Right hindlimb (tissue), 1 donor: ENCODE measurements around the gene BRIP1.
"Not testable (repeated sequence)": the region's sequence is repeated elsewhere in the genome, so short reads cannot be mapped to it uniquely, and the experiment has no call there.

Source experiments
- DNase-seq: peaks from one replicate; pipeline ENCODE4 v3.0.0-alpha.2; 2018

Gene BRIP1

DNA sequence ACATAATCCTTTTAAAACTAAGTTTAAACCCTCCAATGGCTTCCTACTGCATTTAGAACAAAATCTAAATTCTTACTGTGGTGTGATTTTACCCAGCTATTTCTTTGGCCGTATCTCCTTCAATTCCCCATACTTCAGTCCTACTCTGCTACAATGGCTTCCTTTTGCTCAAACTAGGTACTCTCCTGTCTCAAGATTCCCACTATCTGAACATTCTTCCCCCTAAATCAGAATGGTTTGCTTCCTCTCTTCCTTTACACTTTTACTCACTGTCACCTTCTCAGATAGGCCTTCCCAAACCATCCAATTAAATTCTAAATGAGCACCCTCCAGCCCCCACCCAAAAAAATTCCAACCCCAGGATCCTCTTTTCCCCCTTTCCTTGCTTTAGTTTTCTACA, 109.2 kb downstream of the BRIP1 start:
- no peak for DNase-seq

DNA sequence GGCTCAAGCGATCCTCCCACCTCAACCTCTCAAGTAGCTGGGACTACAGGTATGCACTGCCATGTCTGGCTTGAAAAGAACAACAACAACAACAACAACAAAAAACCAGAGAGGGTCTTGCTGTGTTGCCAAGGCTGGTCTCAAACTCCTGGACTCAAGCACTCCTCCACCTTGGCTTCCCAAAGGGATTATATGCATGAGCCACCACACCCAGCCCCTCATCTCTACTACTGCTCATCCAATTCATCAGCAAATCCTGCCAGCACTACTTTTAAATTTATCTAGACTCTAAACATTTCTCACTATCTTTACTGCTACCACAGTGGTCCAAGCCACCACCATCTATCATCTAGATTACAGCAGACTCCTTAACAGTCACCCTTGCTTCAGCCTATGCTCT, 109.6 kb downstream of the BRIP1 start:
- DNase-seq, result no peak

DNA sequence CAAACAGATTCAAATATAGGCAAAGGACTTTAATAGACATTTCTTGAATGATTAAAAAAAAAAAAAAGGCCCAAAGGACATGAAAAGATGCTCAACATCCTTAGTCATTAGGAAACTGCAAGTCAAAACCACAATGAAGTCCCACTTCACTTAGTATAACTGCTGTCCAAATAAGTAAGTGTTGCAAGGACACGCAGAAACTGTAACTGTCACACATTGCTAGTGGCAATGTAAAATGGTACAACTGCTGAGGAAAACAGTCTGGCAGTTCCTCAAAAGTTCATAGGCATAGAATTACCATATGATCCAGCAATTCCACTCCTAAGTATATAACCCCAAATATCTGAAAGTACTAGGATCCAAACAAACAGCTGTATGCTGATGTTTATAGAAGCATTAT, 112.7 kb downstream of the BRIP1 start:
- no peak for DNase-seq

DNA sequence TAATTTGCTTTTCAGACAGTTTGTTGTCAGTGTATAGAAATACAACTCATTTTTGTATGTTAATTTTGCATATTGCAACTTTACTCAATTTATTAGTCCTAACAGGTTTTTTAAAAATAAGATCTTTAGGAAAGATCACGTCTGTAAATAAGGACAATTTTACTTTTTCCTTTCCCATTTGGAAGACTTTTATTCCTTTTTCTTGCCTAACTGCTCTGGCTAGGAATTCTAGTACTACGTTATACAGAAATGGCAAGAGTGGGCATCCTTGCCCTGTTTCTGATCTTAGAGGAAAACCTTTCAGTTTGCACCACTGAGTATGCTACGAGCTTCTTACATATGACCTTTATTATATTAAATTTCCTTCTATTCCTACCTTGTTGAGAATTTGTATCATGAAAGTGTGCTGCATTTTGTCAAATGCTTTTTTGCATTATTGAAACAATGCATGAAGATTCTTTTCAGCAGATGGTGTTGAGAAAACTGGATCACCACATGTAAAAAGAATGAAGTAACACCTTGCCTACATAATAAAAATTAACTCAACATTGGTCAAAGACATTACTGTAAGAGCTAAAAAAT, 113.4 kb downstream of the BRIP1 start:
- no peak for DNase-seq

DNA sequence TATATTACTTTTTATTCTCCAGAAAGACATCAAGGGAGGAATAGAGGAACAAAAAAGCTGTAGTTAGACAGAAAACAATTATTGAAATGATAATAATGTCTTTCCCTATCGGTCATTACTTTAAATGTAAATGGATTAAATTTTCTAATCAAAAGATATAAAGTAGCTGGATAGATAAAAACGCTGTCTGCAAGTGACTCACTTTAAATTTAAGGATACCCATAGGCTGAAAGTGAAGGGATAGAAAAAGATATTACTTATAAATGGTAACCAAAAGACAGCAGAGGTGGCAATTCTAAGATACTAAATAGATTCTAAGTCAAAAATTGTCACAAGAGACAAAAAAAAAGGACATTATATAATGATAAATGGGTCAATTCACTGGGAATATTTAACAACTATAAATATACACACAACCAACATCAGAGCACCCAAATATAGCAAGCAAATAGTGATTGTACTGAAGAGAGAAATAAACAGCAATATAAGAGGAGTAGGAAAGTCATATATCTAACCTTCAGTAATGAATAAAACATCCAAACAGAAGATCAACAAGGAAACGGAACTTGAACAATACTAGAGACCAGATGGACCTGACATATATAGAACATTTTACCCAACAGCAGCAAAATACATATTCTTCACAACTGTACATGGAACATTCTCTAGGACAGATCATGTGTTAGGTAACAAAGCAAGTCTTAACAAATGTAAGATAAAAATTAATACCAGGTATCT, 116.9 kb downstream of the BRIP1 start:
- no peak for DNase-seq

DNA sequence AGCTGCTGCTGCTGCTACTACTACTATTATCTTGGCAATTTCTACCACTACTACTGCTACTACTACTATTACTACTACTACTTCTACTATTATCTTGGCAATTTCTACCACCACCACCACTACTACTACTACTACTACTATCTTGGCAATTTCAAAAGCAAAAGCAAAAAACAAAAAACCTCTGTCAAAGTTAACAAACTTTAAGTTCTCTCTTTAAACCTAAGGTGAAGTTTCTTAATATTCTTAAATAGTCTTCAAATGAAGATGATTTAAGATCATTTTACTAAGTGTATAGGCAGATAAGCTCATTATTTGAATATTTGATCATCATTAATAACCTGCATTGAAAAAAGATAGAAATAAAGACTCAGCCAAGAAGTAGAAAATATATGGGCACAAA, 118.5 kb downstream of the BRIP1 start:
- no peak for DNase-seq

DNA sequence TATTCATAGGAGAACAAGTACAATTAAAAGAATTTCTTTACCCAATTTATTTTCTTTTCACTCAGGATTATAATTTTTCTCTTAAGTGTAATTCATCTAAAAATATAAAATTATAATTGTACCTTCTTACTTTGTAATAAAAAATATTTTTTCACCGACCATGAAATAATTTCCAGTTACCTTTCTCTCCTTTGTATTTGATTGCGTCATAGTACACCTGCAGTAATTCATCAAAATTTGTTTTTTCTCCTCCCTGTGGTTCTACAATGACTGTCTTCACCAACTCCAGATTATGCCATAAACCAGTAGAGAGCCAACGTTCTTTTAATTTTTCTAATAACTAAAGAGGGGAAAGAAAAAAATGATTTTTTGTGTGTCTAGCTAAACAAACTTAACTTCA, 119.1 kb downstream of the BRIP1 start:
- DNase-seq, result no peak

DNA sequence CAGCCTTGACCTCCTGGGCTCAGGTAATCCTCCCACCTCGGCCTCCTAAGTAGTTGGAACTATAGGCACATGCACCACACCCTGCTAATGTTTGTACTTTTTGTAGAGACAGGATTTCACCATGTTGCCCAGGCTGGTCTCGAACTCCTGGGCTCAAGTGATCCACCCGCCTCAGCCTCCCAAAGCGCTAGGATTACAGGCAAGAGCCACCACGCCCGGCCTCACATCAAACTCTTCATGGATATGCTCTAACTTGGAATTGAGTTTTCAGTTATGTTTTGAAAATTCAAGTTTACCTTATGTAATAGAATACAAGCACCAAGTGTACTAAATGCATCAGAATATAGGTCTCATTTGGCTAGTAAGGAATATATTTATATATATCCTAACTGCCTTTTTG, 119.6 kb downstream of the BRIP1 start:
- DNase-seq, result no peak

DNA sequence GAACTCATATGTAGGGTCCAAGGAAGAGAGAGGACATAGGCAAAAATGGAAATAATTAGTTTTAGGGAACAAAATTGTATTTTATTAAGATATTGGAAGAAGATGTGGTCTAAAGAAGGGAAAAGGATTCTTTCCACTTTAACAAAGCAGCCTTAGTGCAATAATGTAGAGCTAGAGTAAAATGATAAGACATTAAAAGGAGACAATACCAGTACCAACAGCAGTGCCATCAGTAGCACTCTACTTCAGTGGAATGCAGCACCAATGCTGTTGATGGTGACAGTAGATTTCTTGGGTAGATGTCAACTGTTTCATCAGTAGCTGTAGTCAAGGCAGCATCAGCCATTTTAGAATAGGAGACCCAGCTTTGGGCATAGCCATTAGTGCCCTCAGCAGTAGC, 124.3 kb downstream of the BRIP1 start:
- DNase-seq, result no peak

DNA sequence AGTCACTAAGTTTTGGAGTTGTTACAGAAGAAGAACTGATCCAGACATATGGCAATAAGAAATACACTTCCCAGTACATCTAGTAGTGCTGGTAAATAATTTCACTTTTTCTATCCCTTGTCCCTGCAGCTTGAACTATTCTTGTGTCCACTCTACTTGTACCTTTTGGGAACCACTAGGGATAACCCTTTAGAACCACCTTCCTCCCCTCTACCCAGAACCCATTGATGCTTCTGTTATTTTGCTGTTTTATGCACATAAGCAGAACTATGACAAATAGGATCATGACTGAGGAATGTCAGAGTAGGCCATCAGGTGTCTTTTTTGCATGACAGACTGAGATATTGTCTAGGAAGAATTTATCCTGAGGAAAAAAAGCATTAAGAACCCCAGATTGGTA, 125.1 kb downstream of the BRIP1 start:
- DNase-seq, result no peak

DNA sequence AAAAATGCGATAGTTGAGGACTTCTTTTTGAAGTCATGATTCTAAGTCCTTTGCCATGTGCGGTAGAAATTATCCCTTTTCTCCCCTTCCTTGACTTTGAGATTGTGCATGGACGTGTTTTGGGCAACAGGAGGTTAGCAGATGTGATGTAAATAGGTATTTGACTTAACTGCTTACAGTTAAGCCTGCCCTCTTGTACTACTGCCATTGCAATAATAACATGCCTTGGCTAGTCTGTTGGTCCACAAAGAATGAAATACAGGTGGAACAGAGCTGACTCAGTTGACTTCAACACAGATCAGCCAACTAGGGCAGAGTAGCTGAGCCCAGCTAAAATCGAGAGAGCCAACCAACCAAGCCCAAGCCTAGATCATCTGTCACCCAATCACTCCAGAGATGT, 125.5 kb downstream of the BRIP1 start:
- DNase-seq, result no peak

DNA sequence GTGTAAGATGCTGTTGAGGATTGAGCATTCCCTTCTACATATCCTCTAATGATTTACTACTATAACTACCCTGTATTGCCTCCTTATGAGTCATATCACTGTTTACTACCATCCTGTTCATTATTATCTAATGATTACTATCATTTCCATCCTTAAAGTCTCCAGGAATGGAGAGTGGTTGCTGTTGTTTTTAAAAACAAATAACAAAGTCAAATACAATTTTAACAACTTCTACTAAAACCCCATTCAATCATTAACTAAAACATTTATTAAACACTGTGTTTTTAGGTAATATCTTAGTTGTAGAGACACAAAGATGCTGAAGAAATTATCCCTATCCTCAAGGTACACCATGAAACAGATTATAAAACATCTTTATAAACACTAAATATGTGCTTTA, 126.9 kb downstream of the BRIP1 start:
- no peak for DNase-seq

DNA sequence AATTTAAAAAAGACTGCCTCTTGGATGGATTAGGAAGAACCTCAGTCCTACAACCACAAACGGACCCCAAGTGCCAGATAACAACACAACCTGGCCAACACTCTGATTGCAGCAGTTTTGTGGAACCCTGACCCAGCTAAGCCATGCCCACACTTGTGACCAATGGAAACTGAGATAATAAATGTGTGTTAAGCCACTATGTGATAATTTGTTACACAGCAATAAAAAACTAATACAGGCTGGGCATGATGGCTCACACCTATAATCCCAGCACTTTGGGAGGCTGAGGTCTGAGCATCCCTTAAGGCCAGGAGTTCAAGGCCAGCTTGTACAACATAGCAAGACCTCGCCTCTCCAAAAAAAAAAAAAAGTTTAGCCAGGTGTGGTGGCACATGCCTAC, 127.5 kb downstream of the BRIP1 start:
- no peak for DNase-seq

DNA sequence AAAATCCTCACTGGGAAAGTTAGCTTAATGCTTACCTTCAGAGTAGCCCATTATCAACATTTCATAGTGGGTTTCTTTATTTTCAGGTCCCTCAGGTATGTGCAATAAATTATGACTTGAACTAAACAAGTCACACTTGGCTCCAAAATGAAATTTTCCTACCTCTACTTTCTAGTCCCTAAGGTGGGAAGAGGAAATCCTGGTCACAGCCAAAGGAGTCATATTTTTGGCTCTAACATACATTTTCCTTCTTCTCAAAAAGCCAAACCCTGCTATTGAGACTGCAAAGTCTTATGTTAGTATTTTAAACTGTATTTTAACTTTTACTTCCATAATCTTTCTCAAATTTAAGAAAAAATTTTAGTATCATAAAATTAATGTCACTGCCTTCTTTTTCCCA, 128.9 kb downstream of the BRIP1 start:
- no peak for DNase-seq

DNA sequence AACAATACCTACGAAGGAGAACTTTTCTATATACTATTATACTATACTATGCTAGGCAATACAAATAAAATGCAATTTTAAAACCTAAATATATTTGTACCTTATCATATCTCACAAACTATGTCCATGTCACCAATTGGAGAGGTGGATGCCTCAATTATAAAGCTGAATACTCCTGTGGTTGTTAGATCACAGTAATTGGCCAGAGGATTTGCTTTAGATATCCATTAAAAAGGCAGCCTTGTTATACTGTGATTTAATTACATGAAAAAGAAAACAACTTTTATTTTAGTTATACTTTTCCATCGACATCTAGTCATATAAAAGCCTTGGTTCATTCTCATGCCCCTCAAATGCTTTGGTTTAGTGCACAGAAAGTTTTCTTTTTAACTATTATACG, 129.3 kb downstream of the BRIP1 start:
- DNase-seq, result no peak

DNA sequence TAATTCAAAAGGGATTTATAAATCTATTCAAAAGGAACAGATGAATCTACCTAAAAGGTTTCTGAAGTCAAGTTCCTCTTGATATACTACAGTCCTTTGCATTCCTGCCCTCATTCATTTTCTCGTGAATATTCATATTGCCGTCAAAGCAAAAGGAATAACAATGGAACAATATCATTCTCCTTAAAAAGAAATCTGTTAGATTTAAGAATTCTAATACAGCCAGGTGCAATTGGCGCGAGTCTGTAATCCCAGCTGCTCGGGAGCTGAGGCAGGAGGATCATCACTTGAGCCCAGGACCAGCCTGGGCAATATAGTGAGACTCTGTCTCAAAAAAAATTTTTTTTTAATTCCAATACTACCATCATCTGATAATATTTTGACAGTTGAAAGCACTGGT, 130.3 kb downstream of the BRIP1 start:
- DNase-seq, result no peak

DNA sequence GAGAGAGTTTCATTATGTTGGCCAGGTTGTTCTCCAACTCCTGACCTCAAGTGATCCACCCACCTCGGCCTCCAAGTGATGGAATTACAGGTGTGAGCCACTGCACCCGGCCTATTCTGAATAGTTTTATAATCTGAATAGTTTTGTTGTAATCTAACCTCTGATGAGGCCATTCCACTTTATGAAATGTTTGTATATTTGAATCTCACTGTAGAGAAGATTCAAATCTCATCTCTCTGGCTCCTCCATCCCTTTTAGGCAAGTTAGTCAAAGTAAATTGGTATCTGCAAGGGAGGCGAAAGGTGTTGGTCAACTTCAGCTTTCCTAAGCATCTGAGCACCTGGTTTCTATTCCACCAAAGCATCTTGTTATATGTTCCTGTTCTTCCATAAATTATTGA, 131.2 kb downstream of the BRIP1 start:
- DNase-seq, result no peak

DNA sequence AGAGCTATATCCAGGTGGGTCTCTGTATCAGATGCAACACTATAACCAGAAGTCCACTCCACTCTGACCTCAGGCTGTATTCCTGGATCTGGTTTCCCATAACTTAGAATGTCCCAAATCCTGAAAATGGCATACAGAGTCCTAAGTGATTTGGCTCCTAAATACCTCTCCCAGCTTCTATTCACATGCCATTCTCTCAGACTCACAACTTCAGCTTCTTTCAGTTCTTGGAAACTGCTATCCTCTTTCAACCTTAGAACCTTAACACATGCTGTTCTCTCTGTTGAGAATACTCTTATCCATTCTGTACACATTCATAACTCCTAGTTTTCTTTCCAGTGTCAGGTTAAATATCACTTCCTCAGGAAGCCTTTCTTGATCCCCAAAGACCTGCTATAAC, 132.0 kb downstream of the BRIP1 start:
- no peak for DNase-seq

DNA sequence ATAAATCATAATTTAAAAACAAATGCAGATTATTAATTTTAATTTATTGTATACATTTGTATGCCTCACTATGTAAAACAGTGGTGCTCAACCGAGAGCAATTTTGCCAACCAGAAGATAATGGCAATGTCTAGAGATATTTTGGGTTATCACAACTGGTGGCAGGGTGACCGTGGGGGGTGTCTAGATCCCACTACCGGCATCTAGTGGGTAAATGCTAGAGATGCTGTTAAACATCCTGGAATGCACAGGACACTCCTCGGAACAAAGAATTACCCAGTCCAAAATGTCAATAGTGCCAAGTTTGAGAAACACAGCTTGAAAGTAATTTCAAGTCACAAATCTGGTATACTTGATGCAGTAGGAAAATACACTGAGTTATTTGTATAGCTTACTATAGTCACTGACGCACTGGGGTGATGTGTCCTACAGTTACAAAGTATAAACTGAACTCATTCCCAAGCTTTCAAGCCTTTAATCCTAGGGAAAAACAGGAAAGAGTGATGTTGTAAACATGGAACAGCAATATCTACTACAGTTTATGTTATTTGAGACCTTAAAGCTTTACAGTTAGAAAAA, 133.5 kb downstream of the BRIP1 start:
- DNase-seq, result no peak

DNA sequence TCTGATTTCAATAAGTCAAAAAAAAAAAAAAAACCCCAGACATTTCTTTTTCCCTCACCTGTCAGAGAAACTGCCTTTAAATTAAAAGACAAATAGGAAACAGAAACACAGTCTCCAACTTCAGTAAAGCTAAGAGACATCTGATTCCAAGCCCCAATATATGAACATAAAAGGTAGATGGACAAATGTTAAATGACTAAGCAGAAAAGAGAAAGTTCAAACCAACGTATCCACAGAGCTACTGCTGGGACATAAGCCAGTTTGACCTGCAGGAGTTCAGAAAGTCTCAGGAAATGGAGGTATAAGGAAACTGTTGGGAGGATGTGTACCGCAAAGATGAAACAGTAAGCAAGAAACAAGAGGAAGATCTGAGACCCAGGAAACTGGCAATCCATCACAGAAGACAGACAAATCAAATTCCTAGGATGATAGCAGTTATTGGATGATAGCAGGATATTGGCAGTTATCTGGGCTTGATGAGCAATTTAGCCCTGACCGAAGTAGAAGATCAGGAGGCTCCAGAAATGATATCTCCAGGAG, 135.0 kb downstream of the BRIP1 start:
- no peak for DNase-seq

DNA sequence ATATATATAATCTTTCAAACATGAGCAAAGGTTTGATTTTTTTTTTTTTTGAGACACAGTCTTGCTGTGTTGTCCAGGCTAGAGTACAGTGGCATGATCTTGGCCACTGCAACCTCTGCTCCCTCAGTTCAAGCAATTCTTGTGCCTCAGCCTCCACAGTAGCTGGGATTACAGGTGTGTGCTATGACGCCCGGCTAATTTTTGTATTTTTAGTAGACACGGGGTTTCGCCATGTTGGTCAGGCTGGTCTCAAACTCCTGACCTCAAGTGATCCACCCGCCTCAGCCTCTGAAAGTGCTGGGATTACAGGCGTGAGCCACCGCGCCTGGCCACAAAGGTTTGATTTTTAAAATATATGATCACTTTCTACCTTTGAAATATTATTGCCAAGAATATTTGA, 135.5 kb downstream of the BRIP1 start:
- not testable (repeated sequence) for DNase-seq

DNA sequence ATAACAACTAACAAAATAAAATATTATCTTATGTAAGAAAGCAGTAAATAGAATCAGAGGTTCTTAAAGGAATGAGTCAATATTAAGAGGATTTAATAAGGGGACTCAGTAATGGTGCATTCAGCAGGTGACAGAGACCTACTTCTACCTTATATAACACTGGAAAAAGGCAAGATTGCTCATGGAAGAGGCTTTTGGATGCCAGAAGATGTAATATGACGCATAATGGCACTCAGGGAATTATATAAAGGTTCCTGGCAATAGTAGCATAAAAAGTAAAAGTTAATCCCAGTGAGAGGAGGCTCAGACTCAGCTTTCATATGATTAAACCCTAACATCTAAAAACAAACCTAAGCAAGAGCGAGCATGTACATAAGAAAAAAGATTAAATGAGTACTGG, 136.4 kb downstream of the BRIP1 start:
- no peak for DNase-seq

DNA sequence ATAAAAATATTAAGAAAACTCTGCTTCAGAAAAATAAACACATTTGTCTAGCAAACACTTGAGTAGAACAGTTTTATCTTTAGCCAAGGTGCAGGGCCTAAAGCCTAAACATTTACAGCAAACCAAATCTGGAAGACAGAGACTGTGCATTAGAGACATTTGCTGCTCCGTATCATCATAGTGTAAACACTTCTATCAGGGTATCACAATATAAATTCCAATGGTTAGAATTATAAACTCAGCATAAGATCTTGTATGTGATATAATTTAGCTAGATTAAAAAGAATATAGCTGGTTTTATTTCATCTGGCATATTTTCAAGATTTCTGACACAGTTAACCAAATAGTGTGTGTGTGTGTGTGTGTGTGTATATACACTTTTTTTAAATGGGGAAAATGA, 138.6 kb downstream of the BRIP1 start:
- no peak for DNase-seq

DNA sequence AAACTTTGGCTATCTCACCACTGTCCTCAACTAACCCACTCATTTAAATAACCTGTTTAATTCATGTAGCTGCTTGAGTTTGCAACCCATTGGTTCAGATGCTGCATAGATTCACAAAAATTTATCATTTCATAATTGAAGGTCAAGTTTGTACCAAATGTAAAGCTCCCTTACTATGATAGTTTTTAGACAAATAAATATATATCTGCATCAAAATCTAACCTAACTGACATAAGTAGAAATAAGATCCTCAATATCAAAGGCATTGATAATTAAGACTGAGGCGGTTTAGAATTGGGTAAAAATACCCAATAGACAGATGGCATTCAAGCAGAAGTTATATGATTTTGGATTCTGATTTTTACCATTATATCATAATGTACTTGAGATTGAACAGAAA, 139.4 kb downstream of the BRIP1 start:
- no peak for DNase-seq

DNA sequence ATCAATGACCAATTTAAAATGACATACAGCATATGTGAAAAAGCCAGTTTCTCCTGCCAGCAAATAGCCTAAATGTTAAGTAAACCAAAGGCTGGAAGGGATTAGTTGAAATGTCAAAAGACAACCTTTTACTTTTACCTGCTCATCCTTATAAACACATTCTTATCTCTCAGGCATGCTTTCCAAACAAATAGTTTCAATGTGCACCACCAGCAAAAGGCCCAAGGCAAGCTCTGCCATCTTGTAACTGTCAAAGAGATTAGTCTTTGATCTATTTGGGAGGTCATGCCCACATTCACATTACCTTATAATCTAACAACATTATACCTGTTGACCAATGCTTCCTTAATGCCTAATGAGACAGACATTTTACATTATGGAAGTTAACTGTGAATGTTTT, 140.1 kb downstream of the BRIP1 start:
- no peak for DNase-seq
